ENCODE measurements around the gene PTPRN2.

The PTPRN2 gene

DNA sequence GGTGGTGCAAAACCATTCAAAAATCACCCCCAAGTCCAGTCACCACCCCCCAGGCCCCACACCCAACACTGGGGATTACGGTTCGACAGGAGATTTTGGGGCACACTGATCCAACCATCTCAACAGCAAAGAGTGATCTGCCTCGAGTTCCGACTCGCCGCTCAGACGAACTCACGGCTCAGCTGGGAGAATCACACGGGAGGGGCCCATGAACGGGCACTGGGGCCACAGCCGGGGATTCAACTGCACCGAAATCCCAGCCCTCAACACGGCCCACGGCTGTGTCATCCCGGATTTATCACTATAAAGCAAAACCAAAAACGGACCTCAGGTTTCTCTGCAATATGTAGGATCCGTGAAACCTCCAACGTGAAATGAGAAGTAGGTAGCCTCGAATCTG lies 790.8 kb downstream of the PTPRN2 start:
- H3K4me1 ChIP-seq (ENCODE audit: insufficient read depth, low read length), result no peaks in the 10 kb centered on the region
- H3K9me3 ChIP-seq (ENCODE audit: low read length), result no peaks in the 10 kb centered on the region
- H3K36me3 ChIP-seq (ENCODE audit: insufficient read depth, low read length), result no peaks in the 10 kb centered on the region
- H3K27ac ChIP-seq (ENCODE audit: low read depth, low read length), result no peak overlapping the region
- H3K9ac ChIP-seq (ENCODE audit: low read length), result no peak overlapping the region
- H3K4me3 ChIP-seq (ENCODE audit: low read depth in 1 of 2, low read length in 2 of 2), result no peak overlapping the region
- H3K27me3 ChIP-seq (ENCODE audit: control insufficient read depth in 1 of 2, insufficient read depth in 2 of 2, low read length in 2 of 2), result no peaks in the 10 kb centered on the region

DNA sequence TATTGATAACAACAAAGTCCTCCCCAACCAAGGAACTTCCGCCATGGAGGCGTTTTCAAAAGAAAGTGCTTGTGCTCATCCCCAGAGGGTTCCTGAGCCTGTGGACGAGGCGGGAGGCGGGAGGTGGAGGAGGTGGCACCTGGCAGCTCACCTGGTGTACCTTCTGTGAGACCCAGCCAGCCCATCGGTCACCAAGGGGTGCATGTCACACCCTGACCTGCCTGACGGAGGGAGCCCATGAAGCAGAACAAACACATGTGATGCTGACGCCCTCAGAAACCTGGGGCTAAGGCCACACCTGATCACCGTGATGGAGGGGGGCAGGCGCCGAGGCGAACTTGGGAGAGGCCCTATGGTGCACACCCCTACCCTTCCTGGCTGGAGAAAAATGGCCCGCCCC lies 792.0 kb downstream of the PTPRN2 start:
- no peaks in the 10 kb centered on the region for H3K27me3 ChIP-seq (ENCODE audit: control insufficient read depth in 1 of 2, insufficient read depth in 2 of 2, low read length in 2 of 2)

DNA sequence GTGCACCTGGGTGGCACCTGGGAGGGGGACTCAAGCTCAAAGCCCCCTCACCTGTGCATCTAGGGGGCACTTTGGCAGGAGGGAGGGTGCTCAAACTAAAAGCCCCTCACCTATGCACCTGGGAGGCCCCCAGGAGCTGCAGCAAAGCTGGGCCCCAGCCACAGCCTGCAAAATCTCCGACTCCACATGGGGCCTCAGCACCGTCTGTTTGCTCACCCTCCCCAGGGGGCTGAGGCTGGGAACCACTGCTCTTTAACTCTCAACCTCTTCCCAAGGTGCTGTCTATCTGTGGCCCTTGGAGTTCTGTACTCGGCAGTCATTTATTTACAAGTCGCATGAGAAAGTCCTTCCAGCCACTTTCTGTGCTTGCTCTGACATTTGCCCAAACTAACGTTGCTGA lies 792.4 kb downstream of the PTPRN2 start:
- Histone ChIP-seq H3K9me3 (ENCODE audit: low read length) (no peaks in the 10 kb centered on the region), H3K4me3 (ENCODE audit: low read depth in 1 of 2, low read length in 2 of 2) (no peak overlapping the region), H3K27ac (ENCODE audit: low read depth, low read length) (no peak overlapping the region), H3K4me1 (ENCODE audit: insufficient read depth, low read length) (no peaks in the 10 kb centered on the region), H3K36me3 (ENCODE audit: insufficient read depth, low read length) (no peaks in the 10 kb centered on the region), H3K27me3 (ENCODE audit: control insufficient read depth in 1 of 2, insufficient read depth in 2 of 2, low read length in 2 of 2) (no peaks in the 10 kb centered on the region), H3K9ac (ENCODE audit: low read length) (no peak overlapping the region)

More for the DNA sequence above, 792.0 kb downstream of the PTPRN2 start:
- Histone ChIP-seq H3K4me3 (ENCODE audit: low read depth in 1 of 2, low read length in 2 of 2) (no peak overlapping the region), H3K27ac (ENCODE audit: low read depth, low read length) (no peak overlapping the region), H3K9ac (ENCODE audit: low read length) (no peak overlapping the region), H3K36me3 (ENCODE audit: insufficient read depth, low read length) (no peaks in the 10 kb centered on the region), H3K9me3 (ENCODE audit: low read length) (no peaks in the 10 kb centered on the region), H3K4me1 (ENCODE audit: insufficient read depth, low read length) (no peaks in the 10 kb centered on the region)

DNA sequence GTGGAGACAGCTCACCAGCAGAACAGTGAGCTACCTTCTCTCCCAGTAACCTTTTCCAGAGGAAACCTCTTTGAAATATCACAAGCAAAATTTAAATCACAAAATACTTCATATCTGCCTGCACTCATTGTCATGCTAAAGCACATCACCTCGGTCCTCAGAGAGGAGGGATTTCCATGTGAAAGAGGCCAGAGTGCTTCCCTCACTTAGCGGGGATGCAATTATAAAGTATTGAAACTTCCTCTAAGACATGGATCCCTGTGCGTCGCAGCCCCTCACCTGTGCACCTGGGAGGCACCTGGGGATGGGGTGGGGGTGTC lies 792.9 kb downstream of the PTPRN2 start:
- H3K4me1 ChIP-seq (ENCODE audit: insufficient read depth, low read length), result no peaks in the 10 kb centered on the region
- no peak overlapping the region for H3K27ac ChIP-seq (ENCODE audit: low read depth, low read length)
- H3K9ac ChIP-seq (ENCODE audit: low read length), result no peak overlapping the region
- no peaks in the 10 kb centered on the region for H3K36me3 ChIP-seq (ENCODE audit: insufficient read depth, low read length)
- H3K9me3 ChIP-seq (ENCODE audit: low read length), result no peaks in the 10 kb centered on the region
- H3K27me3 ChIP-seq (ENCODE audit: control insufficient read depth in 1 of 2, insufficient read depth in 2 of 2, low read length in 2 of 2), result no peaks in the 10 kb centered on the region
- no peak overlapping the region for H3K4me3 ChIP-seq (ENCODE audit: low read depth in 1 of 2, low read length in 2 of 2)

DNA sequence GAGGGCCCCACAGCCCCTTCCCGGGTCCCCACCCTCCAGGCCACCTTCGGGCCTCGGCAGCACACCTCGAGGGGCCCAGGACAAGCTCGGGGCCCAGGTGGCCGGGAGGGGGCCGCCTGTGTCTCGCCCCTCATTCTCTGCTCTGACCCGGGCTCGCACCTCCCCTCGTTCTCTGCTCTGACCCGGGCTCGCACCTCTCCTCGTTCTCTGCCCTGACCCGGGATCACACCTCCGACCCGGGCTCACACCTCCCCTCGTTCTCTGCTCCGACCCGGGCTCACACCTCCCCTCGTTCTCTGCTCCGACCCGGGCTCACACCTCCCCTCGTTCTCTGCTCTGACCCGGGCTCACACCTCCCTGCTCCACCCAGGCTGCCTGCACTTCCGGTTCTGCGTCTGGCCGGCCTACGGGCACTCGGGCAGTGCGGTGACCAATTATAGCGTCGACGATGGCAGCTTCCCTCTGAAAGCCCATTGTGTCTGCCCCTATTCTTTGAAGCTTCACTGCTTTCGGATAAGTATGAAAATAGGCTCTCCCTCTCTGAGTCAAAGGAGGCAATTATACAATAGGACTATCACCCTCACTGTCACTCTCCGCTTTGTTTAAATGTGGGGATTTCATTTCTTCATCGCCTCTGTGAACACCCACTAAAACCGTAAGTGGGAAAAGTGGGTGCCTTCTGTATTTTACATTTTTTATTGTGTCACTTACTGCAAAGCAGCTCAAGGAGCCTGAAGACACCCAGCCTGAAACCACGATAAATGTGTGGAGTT lies 793.5 kb downstream of the PTPRN2 start:
- no peak overlapping the region for H3K27ac ChIP-seq (ENCODE audit: low read depth, low read length)
- H3K4me1 ChIP-seq (ENCODE audit: insufficient read depth, low read length), result no peaks in the 10 kb centered on the region
- no peaks in the 10 kb centered on the region for H3K27me3 ChIP-seq (ENCODE audit: control insufficient read depth in 1 of 2, insufficient read depth in 2 of 2, low read length in 2 of 2)
- no peaks in the 10 kb centered on the region for H3K9me3 ChIP-seq (ENCODE audit: low read length)
- H3K9ac ChIP-seq (ENCODE audit: low read length), result no peak overlapping the region
- no peaks in the 10 kb centered on the region for H3K36me3 ChIP-seq (ENCODE audit: insufficient read depth, low read length)
- no peak overlapping the region for H3K4me3 ChIP-seq (ENCODE audit: low read depth in 1 of 2, low read length in 2 of 2)

DNA sequence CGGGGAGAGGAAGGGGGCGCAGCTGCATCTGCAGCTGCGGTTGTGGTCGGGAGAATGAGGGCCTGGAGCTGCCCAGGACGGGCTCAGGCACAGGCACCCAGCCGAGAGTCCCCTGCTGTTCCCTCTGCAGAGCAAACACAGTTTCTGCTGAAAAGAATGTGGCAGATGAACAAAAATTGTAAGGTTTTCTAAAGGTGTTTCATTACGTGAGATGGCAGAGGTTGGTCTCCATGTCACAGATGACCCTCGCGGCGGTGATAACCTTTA lies 794.6 kb downstream of the PTPRN2 start:
- no peak overlapping the region for H3K9ac ChIP-seq (ENCODE audit: low read length)
- no peaks in the 10 kb centered on the region for H3K36me3 ChIP-seq (ENCODE audit: insufficient read depth, low read length)
- H3K9me3 ChIP-seq (ENCODE audit: low read length), result no peaks in the 10 kb centered on the region
- H3K27me3 ChIP-seq (ENCODE audit: control insufficient read depth in 1 of 2, insufficient read depth in 2 of 2, low read length in 2 of 2), result no peaks in the 10 kb centered on the region
- no peak overlapping the region for H3K27ac ChIP-seq (ENCODE audit: low read depth, low read length)
- H3K4me1 ChIP-seq (ENCODE audit: insufficient read depth, low read length), result no peaks in the 10 kb centered on the region
- H3K4me3 ChIP-seq (ENCODE audit: low read depth in 1 of 2, low read length in 2 of 2), result no peak overlapping the region

DNA sequence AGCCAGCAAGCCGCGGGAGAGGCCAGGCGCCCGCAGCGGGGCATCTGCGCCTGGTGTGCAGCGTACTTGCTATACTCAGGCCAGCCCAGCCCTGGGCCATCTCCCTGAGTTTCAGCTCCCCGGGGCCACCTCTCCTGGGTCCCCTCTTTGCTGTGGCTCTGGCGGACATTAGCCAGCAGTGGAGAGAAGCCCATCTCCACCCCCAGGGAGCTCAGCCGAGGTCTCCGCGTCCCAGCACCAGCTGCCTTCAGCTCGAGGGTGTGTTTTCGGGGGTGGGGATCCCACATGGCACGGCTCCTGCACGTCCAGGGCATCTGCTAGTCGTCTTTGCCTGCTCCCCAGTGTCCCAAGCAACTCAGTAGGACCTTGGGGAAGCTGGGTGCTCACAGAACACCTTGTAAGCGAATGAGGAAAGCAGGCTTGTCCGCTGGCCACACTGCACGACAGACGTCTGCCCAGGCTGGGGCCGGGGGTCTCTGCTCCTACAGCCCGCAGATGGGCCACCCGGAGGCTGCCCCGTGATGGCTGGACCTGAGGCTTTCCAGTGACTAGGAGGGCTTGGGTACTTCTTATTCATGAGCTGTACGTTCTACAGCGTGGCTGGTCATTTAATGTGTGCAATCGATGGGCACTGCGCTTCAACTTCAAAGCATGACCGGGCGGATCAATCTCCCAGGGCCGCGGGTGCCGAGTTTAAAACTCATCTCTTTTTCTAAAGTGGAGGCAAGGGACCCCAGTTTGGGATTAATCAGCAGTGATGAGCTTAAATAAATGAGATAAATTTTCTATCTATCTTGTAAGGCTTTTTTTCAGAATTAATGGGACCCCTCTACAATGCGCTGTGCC lies 795.2 kb downstream of the PTPRN2 start:
- Histone ChIP-seq H3K4me3 (ENCODE audit: low read depth in 1 of 2, low read length in 2 of 2) (no peak overlapping the region), H3K36me3 (ENCODE audit: insufficient read depth, low read length) (no peaks in the 10 kb centered on the region), H3K27me3 (ENCODE audit: control insufficient read depth in 1 of 2, insufficient read depth in 2 of 2, low read length in 2 of 2) (no peaks in the 10 kb centered on the region)

DNA sequence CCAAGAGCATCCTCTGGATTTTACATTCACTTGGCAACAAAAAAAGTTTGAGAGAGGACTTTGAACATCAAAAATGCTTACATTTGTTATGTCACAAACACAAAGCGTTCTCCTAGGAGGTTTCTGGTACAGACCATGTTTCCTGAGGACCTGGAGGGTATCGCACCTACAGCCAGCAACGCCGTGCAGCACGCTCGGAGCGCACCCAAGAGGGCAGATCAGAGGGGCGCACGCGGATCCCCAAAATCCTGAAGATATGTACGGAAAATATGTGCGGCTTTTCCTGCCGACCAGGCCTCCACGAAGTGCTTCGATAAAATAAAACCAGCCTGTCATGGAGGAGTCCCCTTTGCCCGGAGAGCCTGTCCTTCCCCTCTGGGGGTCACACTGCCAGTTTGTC lies 796.0 kb downstream of the PTPRN2 start:
- no peaks in the 10 kb centered on the region for H3K4me1 ChIP-seq (ENCODE audit: insufficient read depth, low read length)
- no peaks in the 10 kb centered on the region for H3K9me3 ChIP-seq (ENCODE audit: low read length)
- H3K4me3 ChIP-seq (ENCODE audit: low read depth in 1 of 2, low read length in 2 of 2), result no peak overlapping the region
- H3K9ac ChIP-seq (ENCODE audit: low read length), result no peak overlapping the region
- H3K27ac ChIP-seq (ENCODE audit: low read depth, low read length), result no peak overlapping the region
- no peaks in the 10 kb centered on the region for H3K27me3 ChIP-seq (ENCODE audit: control insufficient read depth in 1 of 2, insufficient read depth in 2 of 2, low read length in 2 of 2)
- no peaks in the 10 kb centered on the region for H3K36me3 ChIP-seq (ENCODE audit: insufficient read depth, low read length)

More for the DNA sequence above, 795.2 kb downstream of the PTPRN2 start:
- Histone ChIP-seq H3K9ac (ENCODE audit: low read length) (no peak overlapping the region), H3K9me3 (ENCODE audit: low read length) (no peaks in the 10 kb centered on the region), H3K27ac (ENCODE audit: low read depth, low read length) (no peak overlapping the region), H3K4me1 (ENCODE audit: insufficient read depth, low read length) (no peaks in the 10 kb centered on the region)

DNA sequence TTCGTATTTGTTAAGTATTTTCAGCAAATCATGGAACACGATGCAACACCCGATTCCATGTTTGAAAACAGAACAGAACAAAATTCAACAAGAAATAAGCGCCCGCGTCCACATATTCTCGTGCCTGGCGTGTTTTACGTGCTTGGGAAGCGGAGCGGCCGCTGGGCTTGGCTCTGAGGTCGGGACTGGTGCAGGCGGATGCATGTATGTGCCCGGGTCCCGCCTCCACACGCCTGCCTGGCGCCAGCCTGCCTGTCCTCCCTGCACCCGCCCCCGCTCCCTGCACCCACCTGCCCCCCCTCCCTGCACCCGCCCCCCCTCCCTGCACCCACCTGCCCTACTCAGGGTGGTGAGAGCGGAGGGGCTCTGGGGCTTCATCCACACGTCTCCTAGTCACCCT lies 796.4 kb downstream of the PTPRN2 start:
- Histone ChIP-seq H3K27me3 (ENCODE audit: control insufficient read depth in 1 of 2, insufficient read depth in 2 of 2, low read length in 2 of 2) (no peaks in the 10 kb centered on the region), H3K36me3 (ENCODE audit: insufficient read depth, low read length) (no peaks in the 10 kb centered on the region), H3K4me3 (ENCODE audit: low read depth in 1 of 2, low read length in 2 of 2) (no peak overlapping the region), H3K9ac (ENCODE audit: low read length) (no peak overlapping the region), H3K4me1 (ENCODE audit: insufficient read depth, low read length) (no peaks in the 10 kb centered on the region), H3K27ac (ENCODE audit: low read depth, low read length) (no peak overlapping the region), H3K9me3 (ENCODE audit: low read length) (no peaks in the 10 kb centered on the region)

DNA sequence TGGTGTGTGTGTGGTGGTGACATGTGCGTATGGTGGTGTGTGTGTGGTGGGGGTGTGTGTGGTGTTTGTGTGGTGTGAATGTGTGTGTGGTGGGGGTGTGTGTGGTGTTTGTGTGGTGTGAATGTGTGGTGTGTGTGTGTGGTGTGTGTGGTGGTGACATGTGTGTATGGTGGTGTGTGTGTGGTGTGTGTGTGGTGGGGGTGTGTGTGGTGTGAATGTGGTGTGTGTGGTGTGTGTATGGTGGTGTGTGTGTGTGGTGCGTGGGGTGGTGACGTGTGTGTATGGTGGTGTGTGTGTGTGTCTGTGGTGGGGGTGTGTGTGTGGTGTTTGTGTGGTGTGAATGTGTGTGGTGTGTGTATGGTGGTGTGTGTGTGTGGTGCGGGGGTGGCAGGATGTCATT lies 797.7 kb downstream of the PTPRN2 start:
- Histone ChIP-seq H3K36me3 (ENCODE audit: insufficient read depth, low read length) (no peaks in the 10 kb centered on the region), H3K27ac (ENCODE audit: low read depth, low read length) (no peak overlapping the region), H3K4me3 (ENCODE audit: low read depth in 1 of 2, low read length in 2 of 2) (no peak overlapping the region), H3K4me1 (ENCODE audit: insufficient read depth, low read length) (no peaks in the 10 kb centered on the region), H3K27me3 (ENCODE audit: control insufficient read depth in 1 of 2, insufficient read depth in 2 of 2, low read length in 2 of 2) (no peaks in the 10 kb centered on the region), H3K9me3 (ENCODE audit: low read length) (no peaks in the 10 kb centered on the region), H3K9ac (ENCODE audit: low read length) (no peak overlapping the region)

DNA sequence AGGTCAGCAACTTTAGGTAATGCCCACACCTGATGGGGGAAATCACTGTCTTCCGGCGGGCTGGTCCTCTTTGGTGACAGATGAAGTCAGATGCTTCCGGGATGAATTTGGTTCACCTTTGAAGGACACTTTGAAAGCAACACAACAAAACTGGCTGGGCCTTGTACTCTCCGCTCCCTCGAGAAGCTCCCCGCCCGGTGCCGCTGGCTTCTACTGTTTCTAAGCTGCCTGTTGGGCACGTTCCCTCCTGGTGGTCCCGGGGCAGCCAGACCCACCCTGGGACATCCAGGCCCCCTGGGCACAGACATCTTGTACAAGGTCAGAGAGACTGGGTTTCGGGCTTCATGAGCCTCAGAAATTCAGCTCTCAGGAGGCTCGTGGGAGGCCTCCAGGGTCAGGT lies 798.5 kb downstream of the PTPRN2 start:
- Histone ChIP-seq H3K36me3 (ENCODE audit: insufficient read depth, low read length) (no peaks in the 10 kb centered on the region), H3K9ac (ENCODE audit: low read length) (no peak overlapping the region), H3K4me1 (ENCODE audit: insufficient read depth, low read length) (no peaks in the 10 kb centered on the region), H3K4me3 (ENCODE audit: low read depth in 1 of 2, low read length in 2 of 2) (no peak overlapping the region), H3K9me3 (ENCODE audit: low read length) (no peaks in the 10 kb centered on the region), H3K27me3 (ENCODE audit: control insufficient read depth in 1 of 2, insufficient read depth in 2 of 2, low read length in 2 of 2) (no peaks in the 10 kb centered on the region), H3K27ac (ENCODE audit: low read depth, low read length) (no peak overlapping the region)

DNA sequence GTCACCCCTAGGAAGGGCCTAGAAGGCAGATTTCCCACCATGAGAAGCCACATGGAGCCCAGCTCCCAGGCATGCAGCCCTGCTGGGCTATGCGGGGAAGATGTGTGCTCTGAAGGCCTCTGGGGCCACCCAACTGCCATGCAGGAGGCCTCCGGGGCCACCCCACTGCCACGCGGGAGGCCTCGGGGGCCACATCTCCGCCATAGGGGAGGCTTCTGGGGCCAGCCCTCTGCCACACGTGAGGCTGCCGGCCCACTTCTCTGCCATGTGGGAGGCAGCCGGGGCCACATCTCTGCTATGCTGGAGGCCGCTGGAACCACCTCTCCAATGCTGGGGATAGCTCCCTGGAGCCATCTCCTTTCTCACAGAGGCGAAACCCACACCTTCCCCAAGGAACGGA lies 799.0 kb downstream of the PTPRN2 start:
- no peaks in the 10 kb centered on the region for H3K9me3 ChIP-seq (ENCODE audit: low read length)

More for the DNA sequence above, 799.0 kb downstream of the PTPRN2 start:
- no peak overlapping the region for H3K27ac ChIP-seq (ENCODE audit: low read depth, low read length)
- no peaks in the 10 kb centered on the region for H3K27me3 ChIP-seq (ENCODE audit: control insufficient read depth in 1 of 2, insufficient read depth in 2 of 2, low read length in 2 of 2)
- no peak overlapping the region for H3K4me3 ChIP-seq (ENCODE audit: low read depth in 1 of 2, low read length in 2 of 2)
- no peaks in the 10 kb centered on the region for H3K36me3 ChIP-seq (ENCODE audit: insufficient read depth, low read length)
- H3K9ac ChIP-seq (ENCODE audit: low read length), result no peak overlapping the region
- no peaks in the 10 kb centered on the region for H3K4me1 ChIP-seq (ENCODE audit: insufficient read depth, low read length)

All from muscle layer of colon (tissue), 2 donors.